CD14-positive monocyte (primary cell): Measurements from ENCODE around the gene EBP. TPM values are rescaled to one million over a fixed set of nuclear protein-coding genes. Genes with fewer than 3 reads are reported as not detected.
"Not testable (repeated sequence)": the region's sequence is repeated elsewhere in the genome, so short reads cannot be mapped to it uniquely, and the experiment has no call there.

Source experiments
- DNase-seq, 3 donors: peaks; one replicate each; pipeline ENCODE4 v3.0.0-alpha.2; 2011 to 2022
- H2AFZ ChIP-seq: 2 replicates; pipeline ENCODE4 v1.6.0; 2012; ENCODE audit warnings: mild to moderate bottlenecking, low read depth, low read length, inconsistent platforms; ENCODE audit not compliant: insufficient read depth, poor library complexity, severe bottlenecking
- H3K27ac ChIP-seq, 2 donors: 1 replicate in 1 of 2; 2 replicates in 1 of 2; pipeline ENCODE4 v1.5.1; 2012 to 2013; ENCODE audit warnings: low read length in 2 of 2, control low read depth in 1 of 2, inconsistent platforms in 1 of 2, low read depth in 1 of 2, mild to moderate bottlenecking in 1 of 2
- H3K27me3 ChIP-seq, 2 donors: one replicate each; pipeline versions ENCODE4 v1.6.0 to v1.6.1; 2011 to 2013; ENCODE audit warnings: low read length in 2 of 2; ENCODE audit not compliant: control insufficient read depth in 2 of 2, insufficient read depth in 2 of 2
- H3K36me3 ChIP-seq, 2 donors: replicated peaks in 1 of 2; 1 replicate in 1 of 2; 2 replicates in 1 of 2; pipeline versions ENCODE4 v1.5.1 to v1.6.1; 2012 to 2013; ENCODE audit warnings: low read length in 2 of 2, control low read depth in 1 of 2, inconsistent platforms in 1 of 2, mild to moderate bottlenecking in 1 of 2; ENCODE audit not compliant: insufficient read depth in 2 of 2, control insufficient read depth in 1 of 2
- H3K4me1 ChIP-seq, 2 donors: 1 replicate in 1 of 2; 2 replicates in 1 of 2; pipeline versions ENCODE4 v1.5.1 to v1.6.1; 2012 to 2013; ENCODE audit warnings: low read length in 2 of 2, control low read depth in 1 of 2, inconsistent platforms in 1 of 2, mild to moderate bottlenecking in 1 of 2, moderate library complexity in 1 of 2; ENCODE audit not compliant: insufficient read depth in 2 of 2, control insufficient read depth in 1 of 2
- H3K4me2 ChIP-seq: replicated peaks from 2 replicates; pipeline ENCODE3; 2012; ENCODE audit warnings: low read length, moderate library complexity, mild to moderate bottlenecking; ENCODE audit not compliant: poor library complexity, severe bottlenecking; ENCODE audit errors: extremely low read depth
- H3K4me3 ChIP-seq, 3 experiments: fragments of 200-600 bp in 1 of 3; sonication (generic) in 1 of 3; replicated peaks in 1 of 3; 1 replicate in 2 of 3; 2 replicates in 1 of 3; pipeline ENCODE4 v1.5.1; 2011 to 2013; ENCODE audit warnings: low read length in 3 of 3, mild to moderate bottlenecking in 3 of 3, control low read depth in 2 of 3, low read depth in 2 of 3, inconsistent platforms in 1 of 3, moderate library complexity in 1 of 3
- H3K79me2 ChIP-seq: 2 replicates; pipeline ENCODE4 v1.6.0; 2012; ENCODE audit warnings: mild to moderate bottlenecking, control low read depth, inconsistent platforms, low read length, moderate library complexity; ENCODE audit not compliant: insufficient read depth
- H3K9ac ChIP-seq: 2 replicates; pipeline ENCODE4 v1.6.0; 2017; ENCODE audit warnings: low read length, mild to moderate bottlenecking; ENCODE audit not compliant: insufficient read depth, poor library complexity, severe bottlenecking
- H3K9me3 ChIP-seq, 2 donors: replicated peaks in 1 of 2; 1 replicate in 1 of 2; 2 replicates in 1 of 2; pipeline versions ENCODE4 v1.5.1 to v1.6.1; 2012 to 2013; ENCODE audit warnings: low read length in 2 of 2, control low read depth in 1 of 2; ENCODE audit not compliant: control insufficient read depth in 1 of 2, insufficient read depth in 1 of 2
- H4K20me1 ChIP-seq: 2 replicates; pipeline ENCODE4 v1.6.0; 2012; ENCODE audit warnings: mild to moderate bottlenecking, low read length, control low read depth, moderate library complexity; ENCODE audit not compliant: insufficient read depth
- H3K27ac Mint-ChIP-seq, 7 donors: one replicate each; pipeline ENCODE4 v1.8.0; 2020; ENCODE audit warnings: mild to moderate bottlenecking in 7 of 7, mixed read lengths in 7 of 7, moderate library complexity in 6 of 7, inconsistent platforms in 2 of 7
- H3K27me3 Mint-ChIP-seq, 3 donors: one replicate each; pipeline ENCODE4 v1.8.0; 2021 to 2022; ENCODE audit warnings: low read depth in 3 of 3, mild to moderate bottlenecking in 3 of 3, mixed read lengths in 3 of 3, moderate library complexity in 3 of 3, inconsistent platforms in 1 of 3
- H3K36me3 Mint-ChIP-seq, 2 donors: one replicate each; pipeline ENCODE4 v1.8.0; 2020; ENCODE audit warnings: mixed read lengths in 2 of 2, inconsistent platforms in 1 of 2, mild to moderate bottlenecking in 1 of 2
- H3K4me1 Mint-ChIP-seq: one replicate; pipeline ENCODE4 v1.8.0; 2020; ENCODE audit warnings: mild to moderate bottlenecking, mixed read lengths
- H3K4me3 Mint-ChIP-seq, 2 donors: one replicate each; pipeline ENCODE4 v1.8.0; 2020; ENCODE audit warnings: mild to moderate bottlenecking in 2 of 2, mixed read lengths in 2 of 2, moderate library complexity in 1 of 2
- H3K9me3 Mint-ChIP-seq, 7 donors: one replicate each; pipeline ENCODE4 v1.8.0; 2020 to 2022; ENCODE audit warnings: mixed read lengths in 7 of 7, mild to moderate bottlenecking in 6 of 7, moderate library complexity in 6 of 7, inconsistent platforms in 2 of 7
- CTCF ChIP-seq: fragments of 200-600 bp; IDR thresholded peaks from one replicate; pipeline ENCODE4 v1.8.0; 2022; ENCODE audit warnings: antibody characterized with exemption, mild to moderate bottlenecking
- WGBS: methylation state at CpG from one replicate; pipeline ENCODE4 v1.1.5; 2013; ENCODE audit warnings: missing lambda C conversion rate; ENCODE audit not compliant: insufficient coverage; 5-methylcytosine and 5-hydroxymethylcytosine counted together
- intact Hi-C, 2 donors: fragments of 100-400 bp; cut with micrococcal nuclease; formaldehyde crosslinking; loops; one replicate each; pipeline versions ENCODE4 v1.15.0 to v1.15.1; 2023
- polyA plus RNA-seq, 3 donors: library from polyadenylated mRNA; depleted of rRNA in 1 of 3; unstranded in 2 of 3; stranded (reverse) in 1 of 3; fragments of 300-500 nt in 2 of 3; fragments of >200 nt in 1 of 3; fragmentation: Illumina TruSeq in 2 of 3; gene quantifications; 1 replicate in 2 of 3; 2 replicates in 1 of 3; pipeline ENCODE4 v1.2.3, GENCODE V29; 2012 to 2021

The EBP gene
- polyA plus RNA-seq, 3 donors = 47.2 to 59.5 (median 47.4) TPM

GRCh38 chrX:48522291-48522690, 683 bp downstream of the EBP start:
- H3K27ac Mint-ChIP-seq = peak overlapping the region; percentile 11 to 94 (median 87)
- peaks cover 20% of the 10 kb centered on the region for H3K4me1 Mint-ChIP-seq
- intact Hi-C loops = no loop called here
- H3K79me2 ChIP-seq = peaks cover 15% of the 10 kb centered on the region
- no peaks in the 10 kb centered on the region for H3K27me3 ChIP-seq
- peaks cover 5 to 9% of the 10 kb centered on the region in 2 donors for H3K36me3 ChIP-seq
- H2AFZ ChIP-seq = peak overlapping the region; percentile 74
- H3K27ac ChIP-seq = peak overlapping the region in 1 of 2 donors; percentile 80
- peak overlapping the region; percentile 78 for H3K9ac ChIP-seq
- peaks cover 13 to 22% of the 10 kb centered on the region in 2 donors for H3K4me1 ChIP-seq
- H4K20me1 ChIP-seq = no peaks in the 10 kb centered on the region
- H3K27me3 Mint-ChIP-seq = no peaks in the 10 kb centered on the region
- H3K4me2 ChIP-seq = peak overlapping the region; percentile 77
- H3K9me3 ChIP-seq = no peaks in the 10 kb centered on the region
- no peak for TF ChIP-seq CTCF
- H3K4me3 ChIP-seq = peak overlapping the region; percentile 53 to 82 (median 66)
- 5% methylated on average over 10 of the region's 10 CpGs for WGBS
- H3K36me3 Mint-ChIP-seq = peaks cover 7 to 15% of the 10 kb centered on the region in 2 donors
- H3K4me3 Mint-ChIP-seq = peak overlapping the region; percentile 87 to 94
- no peak for DNase-seq
- H3K9me3 Mint-ChIP-seq = peaks cover 0 to 13% (median 2%) of the 10 kb centered on the region in 7 donors

GRCh38 chrX:48523682-48524081, 2.1 kb downstream of the EBP start:
- no CpG with 5 or more reads among the region's 12 CpGs for WGBS
- no peak for DNase-seq
- no peak for TF ChIP-seq CTCF
- H3K27ac Mint-ChIP-seq = peak overlapping the region in 2 of 7 donors; percentile 60 to 76
- peaks cover 0 to 2% (median 1%) of the 10 kb centered on the region in 3 donors for H3K27me3 Mint-ChIP-seq
- Histone ChIP-seq H3K9me3 (no peaks in the 10 kb centered on the region), H3K27me3 (no peaks in the 10 kb centered on the region), H3K4me2 (no peak overlapping the region), H3K4me3 (no peak overlapping the region), H3K9ac (no peak overlapping the region), H3K27ac (no peak overlapping the region), H3K79me2 (peaks cover 15% of the 10 kb centered on the region), H2AFZ (no peak overlapping the region), H3K4me1 (peaks cover 13 to 22% of the 10 kb centered on the region in 2 donors), H3K36me3 (peaks cover 15 to 19% of the 10 kb centered on the region in 2 donors), H4K20me1 (no peaks in the 10 kb centered on the region)
- peaks cover 0 to 13% (median 2%) of the 10 kb centered on the region in 7 donors for H3K9me3 Mint-ChIP-seq
- peaks cover 20% of the 10 kb centered on the region for H3K4me1 Mint-ChIP-seq
- no peak overlapping the region for H3K4me3 Mint-ChIP-seq
- peaks cover 14 to 27% of the 10 kb centered on the region in 2 donors for H3K36me3 Mint-ChIP-seq
- intact Hi-C loops = no loop called here

GRCh38 chrX:48525853-48526252, 4.2 kb downstream of the EBP start:
- Histone ChIP-seq H3K4me1 (peaks cover 13 to 22% of the 10 kb centered on the region in 2 donors), H3K36me3 (peaks cover 15 to 21% of the 10 kb centered on the region in 2 donors), H3K79me2 (peaks cover 15% of the 10 kb centered on the region)
- H2AFZ ChIP-seq, H3K27me3 Mint-ChIP-seq, H3K4me3 ChIP-seq, H4K20me1 ChIP-seq, H3K4me2 ChIP-seq, H3K9ac ChIP-seq, H3K9me3 ChIP-seq, H3K27ac ChIP-seq, H3K27me3 ChIP-seq, DNase-seq, intact Hi-C loops, H3K4me3 Mint-ChIP-seq, H3K27ac Mint-ChIP-seq: not testable (repeated sequence)
- peaks cover 16 to 29% of the 10 kb centered on the region in 2 donors for H3K36me3 Mint-ChIP-seq
- WGBS = no CpG with 5 or more reads among the region's 8 CpGs
- H3K4me1 Mint-ChIP-seq = peaks cover 16% of the 10 kb centered on the region
- peaks cover 0 to 15% (median 1%) of the 10 kb centered on the region in 7 donors for H3K9me3 Mint-ChIP-seq
